HG03025 (cell line): ENCODE data around the gene VANGL1.
"Not testable (repeated sequence)": the region's sequence is repeated elsewhere in the genome, so short reads cannot be mapped to it uniquely, and the experiment has no call there.

Experiments used
- ATAC-seq: cut with Tn5 transposase; IDR thresholded peaks from one replicate; pipeline ENCODE4 v1.9.1; 2021; ENCODE audit warnings: mild to moderate bottlenecking, moderate library complexity; ENCODE audit not compliant: unreplicated experiment, low FRiP score

The VANGL1 gene

GRCh38 chr1:115641762-115642167 is at the start of gene VANGL1:
VANGL1 (plus strand) TSS chr1:115641970; CDS start chr1:115651414, 9,444 bp downstream.
- ATAC-seq = peak; percentile 56

GRCh38 chr1:115592264-115592663 is 49.5 kb upstream of the VANGL1 start:
- ATAC-seq = no peak

GRCh38 chr1:115593365-115594259 is 48.2 kb upstream of the VANGL1 start:
- no peak for ATAC-seq

- ATAC-seq = no peak
These were observed 47.2 kb upstream of the VANGL1 start for GRCh38 chr1:115594600-115594999.

GRCh38 chr1:115595279-115596079 is 46.3 kb upstream of the VANGL1 start:
- no peak for ATAC-seq

GRCh38 chr1:115596080-115596780 is 45.5 kb upstream of the VANGL1 start:
- no peak for ATAC-seq

- no peak for ATAC-seq
These were observed 37.3 kb upstream of the VANGL1 start for GRCh38 chr1:115604508-115604907.

GRCh38 chr1:115606305-115606704 is 35.5 kb upstream of the VANGL1 start:
- no peak for ATAC-seq

- ATAC-seq = no peak
These were observed 32.7 kb upstream of the VANGL1 start for GRCh38 chr1:115609021-115609420.

- no peak for ATAC-seq
These were observed 28.0 kb upstream of the VANGL1 start for GRCh38 chr1:115613767-115614166.

GRCh38 chr1:115620453-115620852 is 21.3 kb upstream of the VANGL1 start:
- ATAC-seq = no peak

- ATAC-seq = no peak
These were observed 20.8 kb upstream of the VANGL1 start for GRCh38 chr1:115620950-115621349.

GRCh38 chr1:115624859-115625258 is 16.9 kb upstream of the VANGL1 start:
- no peak for ATAC-seq

- ATAC-seq = no peak
These were observed 11.4 kb upstream of the VANGL1 start for GRCh38 chr1:115630342-115630741.

GRCh38 chr1:115632251-115633026 is 9.3 kb upstream of the VANGL1 start:
- ATAC-seq = no peak

- not testable (repeated sequence) for ATAC-seq
These were observed 8.2 kb upstream of the VANGL1 start for GRCh38 chr1:115633606-115634005.

GRCh38 chr1:115637247-115637646 is 4.5 kb upstream of the VANGL1 start:
- ATAC-seq = not testable (repeated sequence)

GRCh38 chr1:115640384-115640783 is 1.4 kb upstream of the VANGL1 start:
- ATAC-seq = no peak

- peak; percentile 74 for ATAC-seq
These were observed 650 bp downstream of the VANGL1 start for GRCh38 chr1:115642168-115643072.
